ENCODE data around the gene PRMT9.

Gene PRMT9

DNA sequence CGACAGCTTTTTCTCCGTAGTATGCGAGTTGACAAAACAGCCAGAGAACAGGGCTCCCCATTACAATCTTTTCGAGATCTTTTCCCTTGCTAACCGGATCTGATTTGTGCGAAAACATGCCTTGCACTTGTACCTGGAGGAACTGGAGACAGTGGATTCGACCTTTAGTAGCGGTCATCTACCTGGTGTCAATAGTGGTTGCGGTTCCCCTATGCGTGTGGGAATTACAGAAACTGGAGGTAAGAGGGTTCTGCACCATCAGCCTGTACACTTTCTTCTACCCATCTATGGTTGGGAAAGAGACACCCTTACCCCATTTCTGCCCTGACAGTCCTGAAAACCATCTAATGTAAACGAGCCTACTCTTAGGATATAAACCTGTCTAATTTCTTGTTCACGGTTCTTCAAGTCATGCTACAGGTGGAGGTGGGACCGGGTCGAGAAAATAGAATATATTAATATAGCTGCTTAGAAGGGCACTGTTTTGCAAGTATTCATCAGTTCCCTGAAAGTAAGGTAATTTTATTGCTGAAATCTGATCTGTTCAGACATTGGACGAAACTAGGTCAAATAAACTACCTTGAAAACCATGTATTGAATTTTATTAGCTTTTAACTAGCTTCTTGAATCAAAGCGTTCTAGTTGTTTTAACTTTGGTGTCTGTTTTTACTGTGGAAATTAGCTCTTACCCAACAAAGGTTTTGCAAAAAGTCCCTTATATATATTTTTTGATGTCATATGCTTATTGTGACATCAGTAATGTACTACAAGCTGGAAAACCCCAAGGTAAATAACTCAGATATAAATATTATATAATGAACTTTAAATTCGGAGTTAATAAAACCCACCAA, 65.9 kb downstream of the PRMT9 start:
- no peak for DNase-seq (ENCODE audit: low spot score)

DNA sequence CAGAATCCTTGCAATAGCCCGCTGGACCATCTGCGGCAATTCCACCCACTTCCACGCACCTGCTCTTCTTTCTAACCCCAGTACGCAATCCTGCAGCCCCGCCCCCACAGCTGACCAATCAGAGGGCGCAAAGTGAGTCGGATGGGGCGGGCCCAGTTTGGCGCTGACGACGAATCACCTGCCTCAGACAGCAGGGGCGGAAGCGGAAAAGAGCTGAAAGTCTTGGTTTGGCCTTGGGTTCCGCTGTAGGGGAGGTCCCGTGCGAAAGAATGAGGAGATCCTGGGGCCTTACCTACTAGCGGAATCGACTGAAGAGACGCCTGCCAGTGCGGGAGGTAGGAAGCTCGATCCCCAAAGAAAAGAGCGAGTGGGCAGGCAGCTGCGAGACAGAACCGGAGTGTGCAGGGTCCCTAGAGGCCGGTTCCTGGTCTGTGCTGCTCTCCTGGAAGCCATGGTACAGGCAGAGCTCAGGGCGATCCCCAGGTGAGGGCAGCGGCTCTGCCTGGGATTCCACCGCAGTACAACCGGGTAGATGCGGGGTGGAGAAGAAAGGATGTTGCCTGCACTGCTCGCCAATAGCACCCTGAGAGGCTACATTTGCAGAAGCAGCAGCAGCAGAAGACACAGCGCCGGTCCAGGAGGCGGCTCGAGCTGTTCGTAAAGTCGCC, 66.7 kb downstream of the PRMT9 start, which contains the start of gene TMEM184C:
Gene TMEM184C, plus strand, starts transcription at position 225 of the 668 bp plus-strand sequence. CDS start 560 bp downstream, outside the sequence.
- peak; percentile 90 for DNase-seq (ENCODE audit: low spot score)

DNA sequence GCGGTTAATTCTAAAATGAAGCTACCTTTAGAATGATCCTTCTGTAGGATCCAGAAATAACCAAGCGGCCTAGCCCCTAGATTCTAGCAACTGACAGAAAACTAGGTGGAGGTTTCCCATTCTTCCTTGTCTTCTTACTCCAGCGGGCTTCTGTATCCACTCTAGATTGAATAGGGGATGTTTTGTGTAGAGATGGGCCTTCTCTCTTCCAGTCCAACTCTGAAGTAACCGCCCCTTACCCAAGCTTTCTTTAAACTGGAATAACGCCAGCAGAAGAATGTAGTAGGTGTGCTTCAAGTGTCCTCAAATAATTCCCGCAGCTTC, 67.2 kb downstream of the PRMT9 start:
- DNase-seq (ENCODE audit: low spot score) = no peak

DNA sequence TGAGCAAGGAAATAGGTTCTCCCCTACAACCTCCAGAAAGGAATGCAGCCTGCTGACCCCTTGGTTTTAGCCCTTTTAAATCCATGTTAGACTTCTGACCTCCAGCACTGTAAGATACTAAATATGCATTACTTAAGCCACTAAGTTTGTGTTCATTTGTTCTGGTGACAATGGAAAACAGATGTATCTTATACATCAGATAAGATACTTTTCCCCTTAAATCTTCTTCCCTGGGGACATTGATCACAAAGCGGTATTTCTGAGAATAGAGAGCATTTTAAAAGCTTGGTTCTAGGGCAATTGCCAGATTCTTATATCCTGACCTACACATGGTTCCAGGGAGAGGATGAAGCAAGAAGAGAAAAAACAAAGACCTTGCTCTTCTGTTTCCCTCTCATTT, 73.3 kb downstream of the PRMT9 start:
- no peak for DNase-seq (ENCODE audit: low spot score)

DNA sequence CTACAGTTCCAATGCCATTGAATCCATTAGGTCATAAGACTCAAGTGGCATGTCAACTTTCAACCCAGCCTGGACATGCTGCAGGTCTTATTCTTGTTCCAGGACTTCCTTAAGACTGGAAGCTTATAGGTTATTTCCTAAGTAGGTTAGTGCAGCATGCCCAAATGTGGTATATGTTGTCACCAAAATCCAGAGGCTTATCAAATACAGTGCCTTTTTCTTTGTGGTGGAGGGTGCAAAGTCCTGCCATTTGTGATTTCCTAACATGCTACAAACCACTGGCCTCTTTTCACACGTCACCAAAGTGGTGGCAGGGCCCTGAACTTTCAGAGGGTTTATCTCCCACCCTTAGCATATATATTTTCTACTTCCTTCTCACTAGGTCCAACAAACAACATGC, 76.5 kb downstream of the PRMT9 start:
- no peak for DNase-seq (ENCODE audit: low spot score)

DNA sequence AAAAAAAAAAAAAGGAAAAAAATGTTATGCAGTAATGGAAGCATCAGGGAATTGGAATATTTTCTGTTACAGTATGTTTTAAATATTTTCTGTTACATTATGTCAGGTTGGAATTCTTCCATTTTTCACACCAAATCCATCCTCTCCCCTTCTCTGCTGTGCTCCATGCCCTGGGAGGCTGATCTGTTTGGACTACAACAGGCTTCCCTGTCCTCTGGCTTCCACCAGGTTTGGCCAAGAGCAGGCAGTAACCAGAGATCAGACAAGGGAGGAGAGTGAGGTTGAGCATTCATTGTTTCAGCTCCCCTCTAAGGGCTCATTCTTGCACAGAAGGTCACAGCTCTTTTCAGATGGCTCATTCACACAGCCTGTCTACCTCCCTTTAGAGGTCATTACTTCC, 78.5 kb downstream of the PRMT9 start:
- no peak for DNase-seq (ENCODE audit: low spot score)

DNA sequence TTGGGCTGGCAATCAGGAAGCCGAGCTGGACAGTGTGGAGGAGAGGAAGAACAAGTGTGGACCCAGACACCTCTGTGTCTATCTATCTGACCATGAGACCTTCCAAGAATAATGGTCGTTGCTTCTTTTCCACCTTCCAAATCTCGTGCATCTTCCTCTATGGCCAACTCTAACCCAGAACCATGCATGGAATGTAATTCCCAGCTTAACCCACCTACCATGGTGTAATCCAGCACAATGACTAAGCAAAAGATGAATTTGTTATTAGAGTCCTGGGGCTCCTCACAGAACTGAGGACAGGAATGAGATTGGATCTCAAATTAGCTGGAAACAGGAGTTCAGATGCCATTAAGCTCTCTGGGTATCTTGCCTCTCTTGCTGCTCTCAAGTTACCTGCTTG, 84.2 kb downstream of the PRMT9 start:
- peak; percentile 47 for DNase-seq (ENCODE audit: low spot score)

DNA sequence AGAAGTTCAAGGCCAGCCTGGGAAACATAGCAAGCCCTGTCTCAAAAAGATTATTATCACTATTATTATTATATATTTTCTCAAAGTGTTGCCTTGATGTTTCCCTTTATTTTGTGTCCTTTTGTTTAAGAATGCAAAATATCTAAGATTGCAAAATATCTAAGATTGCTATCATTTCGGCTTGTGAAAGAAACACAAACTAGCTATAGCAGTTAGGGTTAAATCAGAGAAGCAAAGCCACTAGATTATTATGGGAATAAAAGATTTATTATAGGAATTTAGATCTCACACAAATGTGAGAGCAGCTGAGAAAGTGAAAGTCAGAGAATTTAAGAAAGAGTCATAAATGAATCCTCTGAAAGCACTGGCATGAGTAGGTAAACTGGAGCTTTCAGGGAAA, 84.8 kb downstream of the PRMT9 start:
- no peak for DNase-seq (ENCODE audit: low spot score)

DNA sequence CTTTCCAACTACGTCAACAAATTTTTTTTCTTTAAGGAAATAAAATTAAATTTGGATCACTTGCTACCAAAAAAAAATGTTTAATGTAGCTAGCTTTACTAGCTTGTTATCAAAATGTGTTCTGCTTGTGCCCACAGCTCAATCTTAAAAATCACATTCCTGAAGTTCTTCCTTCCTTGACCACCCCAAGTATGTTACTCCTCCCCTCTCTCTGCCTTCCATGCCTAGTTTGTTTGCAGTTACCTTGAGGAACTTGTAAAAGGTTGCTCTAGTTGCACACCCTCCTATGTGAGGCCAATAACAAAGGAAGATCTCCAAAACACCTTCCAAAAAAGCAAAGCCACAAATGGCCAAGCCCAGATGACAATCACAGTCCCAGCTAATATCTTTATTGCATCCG, 86.4 kb downstream of the PRMT9 start:
- no peak for DNase-seq (ENCODE audit: low spot score)

DNA sequence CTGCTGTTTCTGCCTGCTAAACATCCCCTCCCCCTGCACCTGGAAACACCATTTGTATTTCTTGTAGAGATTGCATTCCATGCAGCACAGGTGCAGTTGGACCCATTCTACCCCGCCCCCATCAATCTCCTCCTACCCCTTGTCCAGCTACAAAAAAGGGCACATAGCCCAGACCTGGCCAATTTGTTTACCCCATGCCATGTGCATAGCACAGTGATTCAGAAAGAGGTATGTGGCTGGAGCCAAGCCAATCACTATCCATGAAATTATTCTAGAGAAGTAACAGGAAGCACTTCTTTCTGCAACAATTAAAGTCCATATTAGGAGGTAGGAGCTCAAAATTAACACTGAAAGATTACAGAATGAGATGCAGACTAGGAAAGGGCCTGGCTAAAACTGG, 87.0 kb downstream of the PRMT9 start:
- peak; percentile 44 for DNase-seq (ENCODE audit: low spot score)

DNA sequence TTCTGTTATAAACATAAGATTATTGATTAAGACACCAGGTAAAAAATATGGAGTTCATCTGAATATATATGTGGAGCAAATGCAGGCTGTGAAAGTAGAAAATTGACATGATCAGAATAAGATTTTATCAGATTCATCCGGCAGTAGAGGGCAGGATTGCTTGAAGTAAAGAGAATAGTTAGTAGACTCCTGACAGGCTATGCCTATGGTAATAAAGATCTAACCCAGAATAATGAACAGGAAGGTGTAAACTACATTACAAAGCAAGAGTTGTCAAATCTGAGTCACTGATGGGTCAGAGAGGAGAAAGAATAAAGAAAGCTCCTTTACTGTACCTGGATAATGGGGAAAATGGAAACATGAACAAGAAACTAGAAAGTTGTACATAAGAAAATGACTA, 87.6 kb downstream of the PRMT9 start:
- DNase-seq (ENCODE audit: low spot score) = no peak

DNA sequence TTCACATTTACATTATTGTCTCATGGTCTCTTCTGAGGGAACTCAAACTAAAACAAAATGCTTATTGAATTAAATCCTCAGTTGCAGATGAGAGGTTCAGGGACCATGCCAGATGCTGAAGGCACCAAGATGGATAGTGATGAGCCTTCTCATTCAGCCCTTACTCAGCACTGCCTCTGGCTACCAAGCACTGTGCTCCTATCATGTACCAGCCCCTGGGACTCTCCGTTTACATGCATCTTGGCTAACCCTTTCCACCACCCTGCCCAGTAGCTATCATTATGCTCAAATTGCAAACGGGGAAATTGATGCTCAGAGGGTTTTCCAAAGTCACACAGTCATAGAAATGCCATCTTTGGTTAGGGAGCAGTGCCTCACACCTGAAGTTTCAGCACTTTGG, 89.4 kb downstream of the PRMT9 start:
- no peak for DNase-seq (ENCODE audit: low spot score)

DNA sequence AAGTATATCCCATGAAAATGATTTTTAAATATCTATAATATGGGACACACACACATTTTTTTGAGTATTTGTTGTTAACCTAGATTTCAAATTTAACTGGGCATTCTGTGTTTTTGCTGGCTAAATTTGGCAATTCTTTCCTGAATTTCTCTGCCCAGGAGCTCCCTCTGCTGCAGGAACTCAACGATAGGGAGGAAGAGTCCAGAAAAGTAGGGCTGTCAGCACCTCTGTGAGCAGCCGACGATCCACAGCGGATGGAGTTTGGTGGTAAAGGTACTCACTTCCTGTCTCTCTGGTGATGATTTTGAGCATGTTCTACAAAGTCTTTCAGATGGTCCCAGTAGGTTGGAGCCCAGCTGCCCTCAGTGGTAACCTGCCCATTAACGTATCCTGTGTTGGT, 89.9 kb downstream of the PRMT9 start:
- DNase-seq (ENCODE audit: low spot score) = no peak

DNA sequence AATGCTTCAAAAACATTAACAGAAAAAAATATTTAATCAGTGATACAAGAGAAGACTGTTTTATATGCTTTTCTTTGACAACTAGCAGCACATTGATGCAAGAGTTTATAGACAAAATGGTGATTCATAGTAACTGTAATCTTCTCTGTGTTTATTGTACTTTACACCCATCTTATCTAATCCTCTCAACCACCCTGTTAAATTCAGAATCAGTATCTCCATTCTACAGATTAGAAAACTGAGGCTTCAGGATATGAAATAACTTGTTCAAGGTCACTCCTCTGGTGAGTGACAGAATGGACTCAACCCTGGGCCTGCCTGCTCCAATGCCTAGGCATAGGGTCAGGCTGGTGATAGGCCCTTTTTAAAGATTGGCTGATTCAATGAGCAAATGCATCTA, 92.9 kb downstream of the PRMT9 start:
- no peak for DNase-seq (ENCODE audit: low spot score)

DNA sequence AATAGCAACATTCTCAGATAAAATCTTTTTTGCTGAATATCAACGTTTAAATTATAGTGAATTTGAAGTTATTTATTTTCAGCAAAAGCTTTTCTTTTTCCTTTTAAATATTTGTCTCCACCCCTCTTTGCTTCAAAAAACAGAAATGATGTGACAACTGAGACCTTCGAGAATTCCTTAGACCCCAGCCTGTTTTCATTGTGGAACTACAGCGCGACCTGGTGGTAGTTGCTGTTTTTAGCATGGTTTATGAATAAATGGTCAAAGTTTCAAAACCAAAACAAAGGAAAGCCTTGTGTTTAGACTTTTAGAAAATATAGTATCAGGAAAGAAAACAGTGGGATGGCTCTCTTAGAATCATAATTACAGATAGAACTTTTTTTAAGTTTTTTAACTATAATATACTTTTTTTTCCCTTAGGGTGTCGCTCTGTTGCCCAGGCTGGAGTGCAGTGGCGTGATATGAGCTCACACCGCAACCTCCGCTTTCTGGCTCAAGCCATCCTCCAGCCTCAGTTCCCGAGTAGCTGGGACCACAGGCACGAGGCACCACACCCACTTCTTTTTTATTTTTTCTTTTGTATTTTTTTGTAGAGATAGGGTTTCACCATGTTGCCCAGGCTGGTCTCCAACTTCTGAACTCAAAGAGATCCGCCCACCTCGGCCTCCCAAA, 93.6 kb downstream of the PRMT9 start:
- peak; percentile 55 for DNase-seq (ENCODE audit: low spot score)

DNA sequence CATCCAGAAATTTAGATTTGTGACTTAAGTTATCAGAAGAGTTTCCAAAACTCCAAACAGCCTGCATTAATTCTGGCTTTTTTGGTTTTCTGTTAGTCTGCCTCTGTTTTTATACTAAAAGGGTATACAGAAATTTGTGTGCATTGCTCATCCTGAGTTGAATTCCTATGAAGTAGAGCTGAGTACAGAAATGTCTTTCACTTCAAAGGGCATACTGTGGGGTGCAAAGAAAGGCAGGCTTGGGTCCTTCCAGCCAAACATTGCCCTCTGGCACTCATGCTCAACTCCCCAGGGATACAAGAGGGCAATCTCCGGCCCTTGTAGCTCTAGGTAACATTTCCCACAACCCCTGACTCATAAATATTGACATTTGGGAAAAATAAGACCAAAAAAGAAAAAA, 94.4 kb downstream of the PRMT9 start:
- DNase-seq (ENCODE audit: low spot score) = no peak
